NB4 (cell line): ENCODE results near the gene YAP1.

Experiments used
- DNase-seq: peaks from one replicate; pipeline ENCODE4 v3.0.0; 2010; ENCODE audit warnings: low read depth
- H3K4me3 ChIP-seq: one replicate; pipeline ENCODE4 v1.5.1; 2011; ENCODE audit warnings: mild to moderate bottlenecking, low read depth, low read length, moderate library complexity
- CTCF ChIP-seq: IDR thresholded peaks from one replicate; pipeline ENCODE4 v1.5.1; 2012; ENCODE audit warnings: low read depth, low read length
- MAX ChIP-seq: IDR thresholded peaks from 2 replicates; pipeline ENCODE4 v1.6.1; 2011; ENCODE audit warnings: low read depth, low read length
- MYC ChIP-seq: IDR thresholded peaks from 2 replicates; pipeline ENCODE4 v1.6.1; 2011; ENCODE audit warnings: low read depth, low read length
- POLR2A ChIP-seq: IDR thresholded peaks from 2 replicates; pipeline ENCODE4 v1.6.1; 2011; ENCODE audit warnings: mild to moderate bottlenecking; ENCODE audit not compliant: insufficient read length; ENCODE audit errors: extremely low read depth

Gene YAP1

GRCh38 chr11:102099755-102100154 is 10.5 kb upstream of the YAP1 start:
- no peak for DNase-seq
- no peak for TF ChIP-seq POLR2A
- no peak for TF ChIP-seq MYC
- TF ChIP-seq CTCF, result no peak
- TF ChIP-seq MAX, result no peak
- no peak overlapping the region for H3K4me3 ChIP-seq

DNA sequence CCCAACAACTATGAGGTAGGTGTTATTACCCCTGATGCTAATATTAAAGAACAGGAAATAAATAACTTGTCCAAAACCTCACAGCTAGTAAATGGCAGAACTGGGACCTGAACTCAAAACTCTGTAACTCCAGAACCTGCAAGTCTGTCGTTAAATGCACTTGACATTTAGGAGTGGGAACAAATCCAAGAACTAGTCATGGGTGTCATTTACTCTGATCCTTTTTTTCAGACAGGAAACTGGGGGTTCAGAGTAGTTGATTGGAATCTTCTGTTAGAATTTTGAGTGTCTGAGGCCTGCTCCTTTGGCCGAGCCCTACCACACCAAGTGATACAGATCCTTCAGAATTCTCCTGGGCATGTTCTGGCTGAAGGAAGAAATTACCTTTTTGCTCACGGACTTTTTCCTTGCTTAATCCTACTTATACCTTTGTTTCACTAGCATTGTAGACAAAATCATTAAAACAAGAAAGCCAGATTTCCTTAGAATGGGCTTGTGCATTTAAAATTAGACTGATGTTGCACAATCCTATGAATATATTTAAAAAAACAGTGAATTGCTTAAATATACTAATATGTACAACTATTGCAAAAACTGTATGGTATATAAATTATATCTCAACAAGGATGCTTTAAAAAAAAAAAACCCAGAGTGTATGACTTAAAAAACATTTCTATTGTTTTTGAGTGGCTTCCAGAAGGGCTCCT is 1.4 kb upstream of the YAP1 start:
- DNase-seq, result no peak
- no peak overlapping the region for H3K4me3 ChIP-seq
- TF ChIP-seq CTCF, result no peak
- TF ChIP-seq POLR2A, result no peak
- no peak for TF ChIP-seq MYC
- no peak for TF ChIP-seq MAX

DNA sequence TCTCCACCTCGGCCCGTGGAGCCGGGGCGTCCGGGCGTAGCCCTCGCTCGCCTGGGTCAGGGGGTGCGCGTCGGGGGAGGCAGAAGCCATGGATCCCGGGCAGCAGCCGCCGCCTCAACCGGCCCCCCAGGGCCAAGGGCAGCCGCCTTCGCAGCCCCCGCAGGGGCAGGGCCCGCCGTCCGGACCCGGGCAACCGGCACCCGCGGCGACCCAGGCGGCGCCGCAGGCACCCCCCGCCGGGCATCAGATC is 439 bp downstream of the YAP1 start:
- no peak overlapping the region for H3K4me3 ChIP-seq
- TF ChIP-seq MAX (no peak), CTCF (no peak), POLR2A (no peak), MYC (no peak)
- DNase-seq, result no peak

- no peak overlapping the region for H3K4me3 ChIP-seq
- TF ChIP-seq MYC (no peak), MAX (no peak), CTCF (no peak), POLR2A (no peak)
- DNase-seq, result peak; percentile 8
Observed at GRCh38 chr11:102111011-102111786, 952 bp downstream of the YAP1 start.

DNA sequence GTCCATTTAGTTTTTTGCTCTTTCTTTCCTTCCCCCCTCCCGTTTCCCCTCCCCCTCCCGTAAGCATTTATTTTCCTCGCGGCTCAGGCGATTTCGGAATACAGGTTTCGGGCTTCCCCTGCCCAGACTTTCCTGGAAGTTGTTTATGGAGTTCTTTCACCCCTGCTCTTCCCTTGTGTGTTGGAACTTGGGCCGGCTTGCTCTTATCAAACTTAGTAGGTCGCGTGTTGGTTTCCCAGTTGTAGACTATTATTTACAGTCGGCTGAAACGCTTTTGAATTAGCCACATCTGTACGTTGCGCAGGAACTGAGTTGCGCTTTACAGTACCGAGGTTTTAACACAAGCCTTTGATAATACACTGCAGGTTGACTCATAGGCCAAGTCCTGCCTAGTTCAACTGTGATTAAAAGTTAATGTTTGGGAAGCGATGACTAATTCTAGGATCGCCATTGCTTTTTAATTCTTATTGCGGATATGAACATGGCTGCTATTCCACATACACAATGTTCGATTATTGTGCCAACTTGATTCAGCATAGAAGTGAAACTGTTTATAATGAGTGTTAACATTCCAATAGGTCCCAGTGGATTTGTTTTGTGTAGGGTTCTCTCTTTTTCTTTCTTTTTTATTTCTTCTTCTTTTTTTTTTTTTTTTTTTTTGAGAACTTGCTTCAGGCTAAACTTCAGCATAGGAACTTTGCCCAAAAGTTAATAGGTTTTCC is 1.7 kb downstream of the YAP1 start:
- H3K4me3 ChIP-seq, result no peak overlapping the region
- TF ChIP-seq MYC (no peak), POLR2A (no peak)
- peak; percentile 15 for DNase-seq

- H3K4me3 ChIP-seq, result no peak overlapping the region
- TF ChIP-seq CTCF, result no peak
- no peak for TF ChIP-seq MYC
- no peak for TF ChIP-seq POLR2A
- no peak for DNase-seq
Observed at GRCh38 chr11:102112509-102112821, 2.2 kb downstream of the YAP1 start.
